SK-N-SH treated with all-trans-retinoic acid at 6 μM for 48 hours (cell line): ENCODE data around the gene STUM.

Source experiments
- ATAC-seq: fragments of 200-7000 bp; cut with Tn5 transposase; 3 replicates; pipeline ENCODE4 v1.9.1; 2020; ENCODE audit warnings: mild to moderate bottlenecking, moderate library complexity
- ARNTL ChIP-seq: fragments of 450-650 bp; formaldehyde crosslinking; IDR thresholded peaks from 2 replicates; pipeline ENCODE4 v1.5.0; 2020; ENCODE audit warnings: low read depth, mild to moderate bottlenecking, moderate library complexity, borderline replicate concordance
- BACH2 ChIP-seq: fragments of 250-450 bp; sonication (Bioruptor Pico); IDR thresholded peaks from 2 replicates; pipeline ENCODE4 v1.9.0; 2021; ENCODE audit warnings: mild to moderate bottlenecking, borderline replicate concordance
- CSDC2 ChIP-seq: fragments of 250-450 bp; sonication (Bioruptor Pico); IDR thresholded peaks from 2 replicates; pipeline ENCODE4 v1.5.0; 2020; ENCODE audit warnings: mild to moderate bottlenecking, moderate library complexity
- ESRRG ChIP-seq: fragments of 250-450 bp; sonication (Bioruptor Pico); IDR thresholded peaks from 2 replicates; pipeline ENCODE4 v1.6.1; 2021; ENCODE audit warnings: mild to moderate bottlenecking
- GLIS3 ChIP-seq: fragments of 250-450 bp; sonication (Bioruptor Pico); IDR thresholded peaks from 2 replicates; pipeline ENCODE4 v1.5.0; 2020; ENCODE audit warnings: mild to moderate bottlenecking, moderate library complexity
- ISL1 ChIP-seq: fragments of 250-450 bp; sonication (Bioruptor Pico); IDR thresholded peaks from 2 replicates; pipeline ENCODE4 v2.1.2; 2022; ENCODE audit warnings: mild to moderate bottlenecking, moderate library complexity
- OSR1 ChIP-seq: fragments of 250-450 bp; sonication (Bioruptor Pico); IDR thresholded peaks from 2 replicates; pipeline ENCODE4 v1.8.0; 2022; ENCODE audit warnings: moderate library complexity, mild to moderate bottlenecking, inconsistent platforms
- PATZ1 ChIP-seq: fragments of 250-450 bp; sonication (Bioruptor Pico); IDR thresholded peaks from 2 replicates; pipeline ENCODE4 v1.8.0; 2020; ENCODE audit warnings: mild to moderate bottlenecking, moderate library complexity, borderline replicate concordance
- PPARA ChIP-seq: fragments of 250-450 bp; sonication (Bioruptor Pico); IDR thresholded peaks from 2 replicates; pipeline ENCODE4 v1.5.0; 2020; ENCODE audit warnings: mild to moderate bottlenecking, borderline replicate concordance
- RARB ChIP-seq: fragments of 250-450 bp; sonication (Bioruptor Pico); IDR thresholded peaks from 2 replicates; pipeline ENCODE4 v1.8.0; 2021; ENCODE audit warnings: mild to moderate bottlenecking, moderate library complexity
- SNAI2 ChIP-seq: fragments of 250-450 bp; sonication (Bioruptor Pico); IDR thresholded peaks from 2 replicates; pipeline ENCODE4 v1.5.0; 2020; ENCODE audit warnings: mild to moderate bottlenecking, moderate library complexity
- TCF4 ChIP-seq: fragments of 250-450 bp; sonication (Bioruptor Pico); IDR thresholded peaks from 2 replicates; pipeline ENCODE4 v1.8.0; 2021; ENCODE audit warnings: mild to moderate bottlenecking, moderate library complexity, borderline replicate concordance
- TOX ChIP-seq: fragments of 250-450 bp; sonication (Bioruptor Pico); IDR thresholded peaks from 2 replicates; pipeline ENCODE4 v1.8.0; 2021; ENCODE audit warnings: mild to moderate bottlenecking, moderate library complexity, borderline replicate concordance
- ZC3H10 ChIP-seq: fragments of 250-450 bp; sonication (Bioruptor Pico); IDR thresholded peaks from 2 replicates; pipeline ENCODE4 v1.5.1; 2021; ENCODE audit warnings: mild to moderate bottlenecking, moderate library complexity
- ZFP3 ChIP-seq: fragments of 250-450 bp; sonication (Bioruptor Pico); IDR thresholded peaks from 2 replicates; pipeline ENCODE4 v1.5.0; 2020; ENCODE audit warnings: mild to moderate bottlenecking, moderate library complexity
- ZNF70 ChIP-seq: fragments of 450-650 bp; formaldehyde crosslinking; IDR thresholded peaks from 2 replicates; pipeline ENCODE4 v1.5.0; 2020; ENCODE audit warnings: mild to moderate bottlenecking, moderate library complexity
- ZNF8 ChIP-seq: fragments of 450-650 bp; formaldehyde crosslinking; IDR thresholded peaks from 2 replicates; pipeline ENCODE4 v1.5.0; 2020; ENCODE audit warnings: mild to moderate bottlenecking, moderate library complexity
- TF ChIP-seq, protein P1 (sequence below): fragments of 250-450 bp; sonication (Bioruptor Pico); IDR thresholded peaks from 2 replicates; pipeline ENCODE4 v1.5.0; 2020; ENCODE audit warnings: mild to moderate bottlenecking, moderate library complexity
- TF ChIP-seq, protein P2 (sequence below): fragments of 250-450 bp; sonication (Bioruptor Pico); IDR thresholded peaks from 2 replicates; pipeline ENCODE4 v1.8.0; 2021; ENCODE audit warnings: low read depth, mild to moderate bottlenecking, moderate library complexity, borderline replicate concordance
- TF ChIP-seq, protein P3 (sequence below): fragments of 250-450 bp; sonication (Bioruptor Pico); IDR thresholded peaks from 2 replicates; pipeline ENCODE4 v1.5.1; 2021; ENCODE audit warnings: mild to moderate bottlenecking, moderate library complexity
- TF ChIP-seq, protein P4 (sequence below): fragments of 250-450 bp; sonication (Bioruptor Pico); IDR thresholded peaks from 2 replicates; pipeline ENCODE4 v1.5.1; 2020; ENCODE audit warnings: low read depth, mild to moderate bottlenecking, moderate library complexity

Gene STUM

GRCh38 chr1:226640321-226641136 is 92.0 kb downstream of the STUM start:
- no peak for TF ChIP-seq ZFP3 (CRISPR knock-in tag)
- TF ChIP-seq, protein P1, sequence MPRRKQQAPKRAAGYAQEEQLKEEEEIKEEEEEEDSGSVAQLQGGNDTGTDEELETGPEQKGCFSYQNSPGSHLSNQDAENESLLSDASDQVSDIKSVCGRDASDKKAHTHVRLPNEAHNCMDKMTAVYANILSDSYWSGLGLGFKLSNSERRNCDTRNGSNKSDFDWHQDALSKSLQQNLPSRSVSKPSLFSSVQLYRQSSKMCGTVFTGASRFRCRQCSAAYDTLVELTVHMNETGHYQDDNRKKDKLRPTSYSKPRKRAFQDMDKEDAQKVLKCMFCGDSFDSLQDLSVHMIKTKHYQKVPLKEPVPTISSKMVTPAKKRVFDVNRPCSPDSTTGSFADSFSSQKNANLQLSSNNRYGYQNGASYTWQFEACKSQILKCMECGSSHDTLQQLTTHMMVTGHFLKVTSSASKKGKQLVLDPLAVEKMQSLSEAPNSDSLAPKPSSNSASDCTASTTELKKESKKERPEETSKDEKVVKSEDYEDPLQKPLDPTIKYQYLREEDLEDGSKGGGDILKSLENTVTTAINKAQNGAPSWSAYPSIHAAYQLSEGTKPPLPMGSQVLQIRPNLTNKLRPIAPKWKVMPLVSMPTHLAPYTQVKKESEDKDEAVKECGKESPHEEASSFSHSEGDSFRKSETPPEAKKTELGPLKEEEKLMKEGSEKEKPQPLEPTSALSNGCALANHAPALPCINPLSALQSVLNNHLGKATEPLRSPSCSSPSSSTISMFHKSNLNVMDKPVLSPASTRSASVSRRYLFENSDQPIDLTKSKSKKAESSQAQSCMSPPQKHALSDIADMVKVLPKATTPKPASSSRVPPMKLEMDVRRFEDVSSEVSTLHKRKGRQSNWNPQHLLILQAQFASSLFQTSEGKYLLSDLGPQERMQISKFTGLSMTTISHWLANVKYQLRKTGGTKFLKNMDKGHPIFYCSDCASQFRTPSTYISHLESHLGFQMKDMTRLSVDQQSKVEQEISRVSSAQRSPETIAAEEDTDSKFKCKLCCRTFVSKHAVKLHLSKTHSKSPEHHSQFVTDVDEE (CRISPR knock-in tag) = no peak
- TF ChIP-seq ISL1 (CRISPR knock-in tag) = no peak
- TF ChIP-seq ZC3H10 (CRISPR knock-in tag) = no peak
- TF ChIP-seq BACH2 = no peak
- TF ChIP-seq CSDC2 (CRISPR knock-in tag) = no peak
- no peak for TF ChIP-seq RARB
- TF ChIP-seq ARNTL (CRISPR knock-in tag) = no peak
- no peak for TF ChIP-seq SNAI2 (CRISPR knock-in tag)
- TF ChIP-seq TOX (CRISPR knock-in tag) = no peak
- TF ChIP-seq, protein P2, sequence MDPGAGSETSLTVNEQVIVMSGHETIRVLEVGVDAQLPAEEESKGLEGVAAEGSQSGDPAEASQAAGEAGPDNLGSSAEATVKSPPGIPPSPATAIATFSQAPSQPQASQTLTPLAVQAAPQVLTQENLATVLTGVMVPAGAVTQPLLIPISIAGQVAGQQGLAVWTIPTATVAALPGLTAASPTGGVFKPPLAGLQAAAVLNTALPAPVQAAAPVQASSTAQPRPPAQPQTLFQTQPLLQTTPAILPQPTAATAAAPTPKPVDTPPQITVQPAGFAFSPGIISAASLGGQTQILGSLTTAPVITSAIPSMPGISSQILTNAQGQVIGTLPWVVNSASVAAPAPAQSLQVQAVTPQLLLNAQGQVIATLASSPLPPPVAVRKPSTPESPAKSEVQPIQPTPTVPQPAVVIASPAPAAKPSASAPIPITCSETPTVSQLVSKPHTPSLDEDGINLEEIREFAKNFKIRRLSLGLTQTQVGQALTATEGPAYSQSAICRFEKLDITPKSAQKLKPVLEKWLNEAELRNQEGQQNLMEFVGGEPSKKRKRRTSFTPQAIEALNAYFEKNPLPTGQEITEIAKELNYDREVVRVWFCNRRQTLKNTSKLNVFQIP (CRISPR knock-in tag) = no peak
- no peak for TF ChIP-seq GLIS3 (CRISPR knock-in tag)
- TF ChIP-seq PATZ1 (CRISPR knock-in tag) = no peak
- TF ChIP-seq PPARA (CRISPR knock-in tag) = no peak
- TF ChIP-seq OSR1 (CRISPR knock-in tag) = no peak
- TF ChIP-seq, protein P3, sequence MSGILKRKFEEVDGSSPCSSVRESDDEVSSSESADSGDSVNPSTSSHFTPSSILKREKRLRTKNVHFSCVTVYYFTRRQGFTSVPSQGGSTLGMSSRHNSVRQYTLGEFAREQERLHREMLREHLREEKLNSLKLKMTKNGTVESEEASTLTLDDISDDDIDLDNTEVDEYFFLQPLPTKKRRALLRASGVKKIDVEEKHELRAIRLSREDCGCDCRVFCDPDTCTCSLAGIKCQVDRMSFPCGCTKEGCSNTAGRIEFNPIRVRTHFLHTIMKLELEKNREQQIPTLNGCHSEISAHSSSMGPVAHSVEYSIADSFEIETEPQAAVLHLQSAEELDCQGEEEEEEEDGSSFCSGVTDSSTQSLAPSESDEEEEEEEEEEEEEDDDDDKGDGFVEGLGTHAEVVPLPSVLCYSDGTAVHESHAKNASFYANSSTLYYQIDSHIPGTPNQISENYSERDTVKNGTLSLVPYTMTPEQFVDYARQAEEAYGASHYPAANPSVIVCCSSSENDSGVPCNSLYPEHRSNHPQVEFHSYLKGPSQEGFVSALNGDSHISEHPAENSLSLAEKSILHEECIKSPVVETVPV = no peak
- TF ChIP-seq ESRRG (CRISPR knock-in tag) = no peak
- TF ChIP-seq ZNF70 (CRISPR knock-in tag) = no peak
- TF ChIP-seq TCF4 (CRISPR knock-in tag) = no peak
- TF ChIP-seq, all 23 proteins: peak for 0
- no peak for ATAC-seq

GRCh38 chr1:226641671-226642231 is 93.2 kb downstream of the STUM start:
- no peak for ATAC-seq
- TF ChIP-seq ESRRG (CRISPR knock-in tag) (no peak), ISL1 (CRISPR knock-in tag) (no peak), TOX (CRISPR knock-in tag) (no peak)
- TF ChIP-seq, protein P4, sequence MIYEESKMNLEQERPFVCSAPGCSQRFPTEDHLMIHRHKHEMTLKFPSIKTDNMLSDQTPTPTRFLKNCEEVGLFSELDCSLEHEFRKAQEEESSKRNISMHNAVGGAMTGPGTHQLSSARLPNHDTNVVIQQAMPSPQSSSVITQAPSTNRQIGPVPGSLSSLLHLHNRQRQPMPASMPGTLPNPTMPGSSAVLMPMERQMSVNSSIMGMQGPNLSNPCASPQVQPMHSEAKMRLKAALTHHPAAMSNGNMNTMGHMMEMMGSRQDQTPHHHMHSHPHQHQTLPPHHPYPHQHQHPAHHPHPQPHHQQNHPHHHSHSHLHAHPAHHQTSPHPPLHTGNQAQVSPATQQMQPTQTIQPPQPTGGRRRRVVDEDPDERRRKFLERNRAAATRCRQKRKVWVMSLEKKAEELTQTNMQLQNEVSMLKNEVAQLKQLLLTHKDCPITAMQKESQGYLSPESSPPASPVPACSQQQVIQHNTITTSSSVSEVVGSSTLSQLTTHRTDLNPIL (CRISPR knock-in tag) = no peak

GRCh38 chr1:226642421-226642820 is 93.9 kb downstream of the STUM start:
- no peak for TF ChIP-seq RARB
- TF ChIP-seq ZNF8 (CRISPR knock-in tag) = no peak
- no peak for TF ChIP-seq ESRRG (CRISPR knock-in tag)
- TF ChIP-seq, protein P4 (CRISPR knock-in tag) = no peak
- TF ChIP-seq, protein P2 (CRISPR knock-in tag) = no peak
- ATAC-seq = no peak
